ENCODE results near the gene NIPAL1. TPM values are rescaled to one million over a fixed set of nuclear protein-coding genes. Genes with fewer than 3 reads are reported as not detected.

NIPAL1 gene
- total RNA-seq (2022): 17.0 and 18.1 TPM in 2 replicates
- percentile 85 among the genes with signal in this experiment for Bru-seq, nascent RNA
- BruChase-seq, experiment 1, labeled RNA remaining after a 2-hour chase: percentile 90 among the genes with signal in this experiment
- BruChase-seq, experiment 2, labeled RNA remaining after a 6-hour chase: percentile 75 among the genes with signal in this experiment
- long read RNA-seq, full-length matches to known transcripts: 5 of 16 reads
- long read RNA-seq, partial matches to known transcripts: 5 of 16 reads
- long read RNA-seq, other reads (novel, unspliced or antisense): 6 of 16 reads

DNA sequence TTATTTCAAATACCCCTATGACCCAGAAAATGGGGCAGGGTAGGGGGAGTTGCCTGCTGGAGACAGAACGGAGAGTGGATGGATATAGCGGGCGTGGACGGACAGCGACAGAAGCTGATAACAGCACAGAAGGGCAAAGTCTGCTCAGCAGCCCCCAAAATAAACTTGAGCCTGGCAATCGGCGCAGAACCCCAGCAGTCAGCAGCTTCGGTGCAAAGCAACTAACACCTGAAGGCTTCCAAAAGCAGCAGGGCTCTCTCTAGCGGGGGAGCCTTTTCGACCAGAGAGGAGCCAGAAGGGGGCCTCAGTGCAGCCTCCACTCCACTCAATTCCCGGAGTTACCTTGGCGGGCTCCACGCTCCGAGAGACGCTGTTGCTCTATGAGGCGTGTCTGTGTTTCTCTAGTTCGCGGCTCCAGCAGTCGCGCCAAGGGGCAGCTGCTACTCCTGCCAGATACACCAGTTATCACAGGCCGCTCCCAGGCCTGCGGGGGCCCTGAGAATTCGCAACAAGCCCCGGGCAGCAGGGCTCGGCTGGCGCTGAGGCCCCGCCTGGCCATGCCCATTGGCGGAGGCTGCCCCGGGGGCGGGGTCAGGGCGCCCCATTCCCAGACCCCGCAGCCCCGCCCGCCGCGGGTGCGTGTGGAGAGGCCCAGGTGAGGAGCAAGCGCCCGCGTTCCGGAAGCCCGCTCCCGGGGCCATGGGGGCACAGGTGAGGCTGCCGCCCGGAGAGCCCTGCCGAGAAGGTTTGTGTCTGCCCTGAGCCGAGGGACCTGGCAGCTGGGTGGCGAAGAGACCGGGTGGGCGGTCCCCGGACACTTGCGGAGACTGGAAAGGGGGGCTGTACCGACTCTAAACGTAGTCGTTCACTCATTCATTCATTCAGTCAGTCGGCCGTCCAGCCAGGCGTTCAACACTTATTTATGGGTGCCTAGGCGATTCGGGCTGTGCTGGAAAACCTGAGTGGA is at the start of gene NIPAL1, which contains the start of gene CNGA1:
TSS of gene NIPAL1 (plus strand) at position 632 of the 967 bp plus-strand sequence. CDS start at position 700, 68 bp downstream.
TSS of gene CNGA1 (minus strand) at position 541 of the 967 bp plus-strand sequence. CDS start 63,992 bp downstream, outside the sequence.
- Histone ChIP-seq H3K27me3 (replicated peaks; ENCODE audit: control insufficient read depth, insufficient read depth, low read length) (no peaks in the 10 kb centered on the region), H3K9me3 (no peaks in the 10 kb centered on the region), H3K4me1 (peaks cover 21% of the 10 kb centered on the region), H3K36me3 (ENCODE audit: control insufficient read depth, insufficient read depth, low read length) (no peaks in the 10 kb centered on the region), H3K4me3 (ENCODE audit: low read depth, low read length) (peak within 1 kb of the TSS; percentile 94)
- Mint-ChIP-seq H3K4me1 (ENCODE audit: low read depth, unreplicated experiment) (peaks cover 18% of the 10 kb centered on the region), H3K9me3 (ENCODE audit: unreplicated experiment) (peaks cover 4% of the 10 kb centered on the region), H3K27ac (ENCODE audit: unreplicated experiment) (peak within 1 kb of the TSS; percentile 89), H3K4me3 (ENCODE audit: unreplicated experiment) (peak within 1 kb of the TSS; percentile 93), H3K27me3 (ENCODE audit: insufficient read depth, unreplicated experiment) (no peaks in the 10 kb centered on the region), H3K36me3 (ENCODE audit: insufficient read depth, unreplicated experiment) (peaks cover 30% of the 10 kb centered on the region)
- intact Hi-C loops (cut with micrococcal nuclease; ENCODE audit: unreplicated experiment): loop anchor here (2.0 to 5.0 kb wide), 5 partner anchors 26 to 104 kb away; partner anchors contain the start of gene NFXL1
- TF ChIP-seq, protein P1, sequence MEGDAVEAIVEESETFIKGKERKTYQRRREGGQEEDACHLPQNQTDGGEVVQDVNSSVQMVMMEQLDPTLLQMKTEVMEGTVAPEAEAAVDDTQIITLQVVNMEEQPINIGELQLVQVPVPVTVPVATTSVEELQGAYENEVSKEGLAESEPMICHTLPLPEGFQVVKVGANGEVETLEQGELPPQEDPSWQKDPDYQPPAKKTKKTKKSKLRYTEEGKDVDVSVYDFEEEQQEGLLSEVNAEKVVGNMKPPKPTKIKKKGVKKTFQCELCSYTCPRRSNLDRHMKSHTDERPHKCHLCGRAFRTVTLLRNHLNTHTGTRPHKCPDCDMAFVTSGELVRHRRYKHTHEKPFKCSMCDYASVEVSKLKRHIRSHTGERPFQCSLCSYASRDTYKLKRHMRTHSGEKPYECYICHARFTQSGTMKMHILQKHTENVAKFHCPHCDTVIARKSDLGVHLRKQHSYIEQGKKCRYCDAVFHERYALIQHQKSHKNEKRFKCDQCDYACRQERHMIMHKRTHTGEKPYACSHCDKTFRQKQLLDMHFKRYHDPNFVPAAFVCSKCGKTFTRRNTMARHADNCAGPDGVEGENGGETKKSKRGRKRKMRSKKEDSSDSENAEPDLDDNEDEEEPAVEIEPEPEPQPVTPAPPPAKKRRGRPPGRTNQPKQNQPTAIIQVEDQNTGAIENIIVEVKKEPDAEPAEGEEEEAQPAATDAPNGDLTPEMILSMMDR (IDR thresholded peaks at IDR 0.05; ENCODE audit: insufficient read depth in 1 of 2, low read depth in 1 of 2, low read length in 1 of 2, severe bottlenecking in 1 of 2, unreplicated experiment in 1 of 2): peak in 1 of 2 experiments; percentile 67
- peak; percentile 95 to 96 for DNase-seq
- ChIA-PET CTCF (no interaction called here), POLR2A (interaction anchor here (0.7 kb wide), 1 partner anchor 292 kb away, joined by 3 read pairs; no protein-coding TSS in a partner anchor)
- no TSS peak for BruUV-seq (replicated peaks)

DNA sequence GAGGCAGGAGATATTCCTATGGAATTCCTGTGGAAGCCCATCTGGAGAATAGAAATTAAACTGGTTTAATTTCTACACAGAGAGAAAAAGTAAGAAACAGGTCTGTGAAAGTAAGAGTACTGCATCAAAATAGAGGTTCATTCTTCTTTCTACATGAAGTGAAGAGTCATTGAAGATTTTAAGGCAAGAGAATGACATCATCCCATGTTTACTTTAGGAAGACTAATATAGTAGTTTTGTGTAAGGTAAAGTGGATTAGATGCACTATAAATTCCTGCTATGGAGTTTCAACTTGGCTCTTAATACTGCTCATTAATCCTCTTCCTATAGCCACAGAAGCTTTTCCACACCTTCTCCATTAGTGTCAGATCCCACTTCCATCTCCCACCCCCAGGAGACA is 47.7 kb upstream of the NIPAL1 start:
- Mint-ChIP-seq H3K27ac (ENCODE audit: unreplicated experiment) (no peak overlapping the region), H3K27me3 (ENCODE audit: insufficient read depth, unreplicated experiment) (no peaks in the 10 kb centered on the region), H3K4me1 (ENCODE audit: low read depth, unreplicated experiment) (no peaks in the 10 kb centered on the region), H3K9me3 (ENCODE audit: unreplicated experiment) (no peaks in the 10 kb centered on the region), H3K4me3 (ENCODE audit: unreplicated experiment) (no peak overlapping the region), H3K36me3 (ENCODE audit: insufficient read depth, unreplicated experiment) (no peaks in the 10 kb centered on the region)
- BruUV-seq (replicated peaks): no TSS peak
- no peaks in the 10 kb centered on the region for H3K4me1 ChIP-seq
- no peaks in the 10 kb centered on the region for H3K27me3 ChIP-seq (replicated peaks; ENCODE audit: control insufficient read depth, insufficient read depth, low read length)
- ChIA-PET POLR2A (no interaction called here), CTCF (no interaction called here)
- no peaks in the 10 kb centered on the region for H3K9me3 ChIP-seq
- DNase-seq: no peak
- H3K4me3 ChIP-seq (ENCODE audit: low read depth, low read length): no peak overlapping the region
- intact Hi-C loops (cut with micrococcal nuclease; ENCODE audit: unreplicated experiment): no loop called here
- H3K36me3 ChIP-seq (ENCODE audit: control insufficient read depth, insufficient read depth, low read length): no peaks in the 10 kb centered on the region
- TF ChIP-seq, protein P1 (IDR thresholded peaks at IDR 0.05; ENCODE audit: insufficient read depth in 1 of 2, low read depth in 1 of 2, low read length in 1 of 2, severe bottlenecking in 1 of 2, unreplicated experiment in 1 of 2): no peak

DNA sequence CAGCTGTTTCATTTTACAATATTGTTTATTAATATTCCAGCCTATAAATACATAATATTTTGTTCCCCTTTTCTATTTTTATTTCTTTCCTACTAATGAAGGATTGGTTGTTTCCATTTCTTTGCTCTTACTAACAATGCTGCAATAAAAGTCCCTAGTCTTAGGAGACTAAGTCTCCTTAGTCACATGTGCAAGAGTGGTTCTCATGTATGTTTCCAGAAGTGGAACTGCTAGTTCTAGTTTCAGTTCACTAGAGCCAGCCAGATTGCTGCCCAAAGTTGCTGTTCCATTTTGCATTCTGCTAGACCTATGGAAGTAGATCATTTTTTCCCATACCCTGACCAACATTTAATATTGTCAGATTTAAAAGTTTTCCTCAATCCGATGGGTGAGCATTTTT is 44.4 kb upstream of the NIPAL1 start:
- H3K4me3 ChIP-seq (ENCODE audit: low read depth, low read length): no peak overlapping the region
- no peak for DNase-seq
- H3K27ac Mint-ChIP-seq (ENCODE audit: unreplicated experiment): no peak overlapping the region
- H3K36me3 Mint-ChIP-seq (ENCODE audit: insufficient read depth, unreplicated experiment): no peaks in the 10 kb centered on the region
- H3K4me1 ChIP-seq: no peaks in the 10 kb centered on the region
- H3K9me3 ChIP-seq: no peaks in the 10 kb centered on the region
- ChIA-PET CTCF (no interaction called here), POLR2A (no interaction called here)
- H3K9me3 Mint-ChIP-seq (ENCODE audit: unreplicated experiment): no peaks in the 10 kb centered on the region
- no peaks in the 10 kb centered on the region for H3K4me1 Mint-ChIP-seq (ENCODE audit: low read depth, unreplicated experiment)
- H3K36me3 ChIP-seq (ENCODE audit: control insufficient read depth, insufficient read depth, low read length): no peaks in the 10 kb centered on the region
- no peaks in the 10 kb centered on the region for H3K27me3 ChIP-seq (replicated peaks; ENCODE audit: control insufficient read depth, insufficient read depth, low read length)
- TF ChIP-seq, protein P1 (IDR thresholded peaks at IDR 0.05; ENCODE audit: insufficient read depth in 1 of 2, low read depth in 1 of 2, low read length in 1 of 2, severe bottlenecking in 1 of 2, unreplicated experiment in 1 of 2): no peak
- no peak overlapping the region for H3K4me3 Mint-ChIP-seq (ENCODE audit: unreplicated experiment)
- BruUV-seq (replicated peaks): no TSS peak
- intact Hi-C loops (cut with micrococcal nuclease; ENCODE audit: unreplicated experiment): no loop called here
- no peaks in the 10 kb centered on the region for H3K27me3 Mint-ChIP-seq (ENCODE audit: insufficient read depth, unreplicated experiment)
